Thymus (tissue), 14 donors: Measurements from ENCODE around the gene TREML2. TPM values are rescaled to one million over a fixed set of nuclear protein-coding genes. Genes with fewer than 3 reads are reported as not detected.
"Not testable (repeated sequence)": the region's sequence is repeated elsewhere in the genome, so short reads cannot be mapped to it uniquely, and the experiment has no call there.

Experiments
- DNase-seq, 9 donors: peaks; one replicate each; pipeline ENCODE4 v3.0.0-alpha.2; 2013; ENCODE audit warnings: low spot score in 9 of 9, low read depth in 6 of 9, missing footprints in 1 of 9
- H3K27ac ChIP-seq, 2 donors: one replicate each; pipeline ENCODE4 v1.5.1; 2013; ENCODE audit warnings: control low read depth in 1 of 2, low read depth in 1 of 2, low read length in 1 of 2, mild to moderate bottlenecking in 1 of 2, moderate library complexity in 1 of 2
- H3K27me3 ChIP-seq, 2 donors: one replicate each; pipeline ENCODE4 v1.5.1; 2013; ENCODE audit warnings: low read length in 1 of 2; ENCODE audit not compliant: control insufficient read depth in 2 of 2, insufficient read depth in 1 of 2
- H3K36me3 ChIP-seq, 2 donors: one replicate each; pipeline ENCODE4 v1.5.1; 2013; ENCODE audit warnings: low read length in 1 of 2, mild to moderate bottlenecking in 1 of 2, moderate library complexity in 1 of 2; ENCODE audit not compliant: control insufficient read depth in 2 of 2, insufficient read depth in 2 of 2
- H3K4me1 ChIP-seq, 2 donors: one replicate each; pipeline ENCODE4 v1.5.1; 2013; ENCODE audit warnings: low read length in 2 of 2; ENCODE audit not compliant: control insufficient read depth in 2 of 2, insufficient read depth in 2 of 2
- H3K4me3 ChIP-seq, 2 donors: one replicate each; pipeline ENCODE4 v1.5.1; 2013; ENCODE audit warnings: low read length in 2 of 2, control low read depth in 1 of 2, mild to moderate bottlenecking in 1 of 2
- H3K9me3 ChIP-seq, 2 donors: one replicate each; pipeline ENCODE4 v1.5.1; 2013; ENCODE audit warnings: low read length in 1 of 2, mild to moderate bottlenecking in 1 of 2; ENCODE audit not compliant: control insufficient read depth in 2 of 2, insufficient read depth in 1 of 2
- WGBS: extraction: QIAGEN DNeasy Blood & Tissue Kit; methylation state at CpG from one replicate; pipeline ENCODE4 v1.1.7; 2013; 5-methylcytosine and 5-hydroxymethylcytosine counted together
- long read RNA-seq, 10 donors: transcript quantifications; one replicate each; lab custom pipeline, GENCODE V29; 2026
- polyA plus RNA-seq: library from polyadenylated mRNA; stranded (reverse); fragments of 200-250 nt; gene quantifications from one replicate; pipeline ENCODE4 v1.2.3, GENCODE V29; 2013
- total RNA-seq: library from RNA; stranded (reverse); fragments of 120-200 nt; gene quantifications from one replicate; pipeline ENCODE4 v1.2.4, GENCODE V29; 2013
- donor health status: healthy.

TREML2 gene, protein sequence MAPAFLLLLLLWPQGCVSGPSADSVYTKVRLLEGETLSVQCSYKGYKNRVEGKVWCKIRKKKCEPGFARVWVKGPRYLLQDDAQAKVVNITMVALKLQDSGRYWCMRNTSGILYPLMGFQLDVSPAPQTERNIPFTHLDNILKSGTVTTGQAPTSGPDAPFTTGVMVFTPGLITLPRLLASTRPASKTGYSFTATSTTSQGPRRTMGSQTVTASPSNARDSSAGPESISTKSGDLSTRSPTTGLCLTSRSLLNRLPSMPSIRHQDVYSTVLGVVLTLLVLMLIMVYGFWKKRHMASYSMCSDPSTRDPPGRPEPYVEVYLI
- total RNA-seq (11.1 TPM), polyA plus RNA-seq (1.3 TPM)
- long read RNA-seq, donor 1, result 0 reads
- long read RNA-seq, donor 2, result 0 reads
- long read RNA-seq, donor 3, partial matches to known transcripts, result 6 of 6 reads
- long read RNA-seq, donor 3, other reads (novel, unspliced or antisense), result 0 of 6 reads
- long read RNA-seq, donor 4, partial matches to known transcripts, result 0 of 1 reads
- long read RNA-seq, donor 4, other reads (novel, unspliced or antisense), result 0 of 1 reads
- long read RNA-seq, donor 5, partial matches to known transcripts, result 0 of 2 reads
- long read RNA-seq, donor 5, other reads (novel, unspliced or antisense), result 0 of 2 reads
- long read RNA-seq, donor 6, partial matches to known transcripts, result 0 of 3 reads
- long read RNA-seq, donor 6, other reads (novel, unspliced or antisense), result 0 of 3 reads
- long read RNA-seq, donor 7, partial matches to known transcripts, result 0 of 1 reads
- long read RNA-seq, donor 7, other reads (novel, unspliced or antisense), result 0 of 1 reads
- long read RNA-seq, donor 8, result 0 reads
- long read RNA-seq, donor 9, partial matches to known transcripts, result 0 of 1 reads
- long read RNA-seq, donor 9, other reads (novel, unspliced or antisense), result 0 of 1 reads
- long read RNA-seq, donor 10, partial matches to known transcripts, result 0 of 2 reads
- long read RNA-seq, donor 10, other reads (novel, unspliced or antisense), result 0 of 2 reads

DNA sequence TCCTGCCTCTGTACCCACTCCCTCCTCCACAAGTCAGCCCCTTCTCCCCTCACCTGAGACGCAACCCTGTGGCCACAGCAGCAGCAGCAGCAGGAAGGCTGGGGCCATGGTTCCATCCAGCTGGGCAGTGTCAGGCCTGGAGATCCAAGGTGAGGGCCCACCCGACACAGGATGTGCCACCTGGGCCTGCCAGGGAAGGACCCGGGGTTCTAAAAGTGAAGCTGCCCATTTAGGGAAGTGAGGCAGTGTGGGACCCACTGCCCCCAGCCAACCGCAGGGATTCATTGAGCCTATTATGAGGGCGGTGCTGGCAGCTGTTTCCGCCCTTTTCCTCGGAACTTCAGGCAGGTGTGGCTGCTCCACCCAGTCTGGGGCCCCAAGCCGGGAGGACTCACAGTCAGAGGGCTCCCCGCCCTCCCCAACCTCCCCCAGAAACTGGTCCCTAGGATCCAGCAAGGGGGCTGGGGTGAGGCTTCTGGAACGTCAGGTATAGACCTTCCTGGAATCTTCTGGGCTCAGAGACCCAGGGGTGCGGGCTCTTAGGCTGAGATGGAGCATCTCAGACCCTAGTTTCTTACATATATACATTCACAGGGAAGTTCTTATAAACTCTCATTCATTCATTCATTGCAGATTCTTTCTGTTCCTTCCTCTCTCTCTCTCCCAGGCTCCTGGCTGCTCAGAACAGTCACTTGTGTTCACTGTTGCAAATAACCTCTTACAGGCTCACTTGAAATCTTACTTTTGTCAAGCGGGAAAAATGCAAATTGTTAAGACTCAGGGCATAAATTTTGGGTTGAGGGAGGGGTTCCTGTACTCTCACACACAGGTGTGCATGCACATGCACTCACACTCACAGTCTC lies at the start of gene TREML2:
Gene TREML2 (minus strand): TSS at position 249 of the 863 bp plus-strand sequence. CDS start 141 bp downstream, at position 108.
- H3K9me3 ChIP-seq, result no peaks in the 10 kb centered on the region
- peaks cover 0 to 3% of the 10 kb centered on the region in 2 donors for H3K36me3 ChIP-seq
- no peaks in the 10 kb centered on the region for H3K27me3 ChIP-seq
- peak; percentile 13 to 73 (median 45) for DNase-seq
- 7% methylated on average over 12 of the region's 12 CpGs for WGBS
- peak within 1 kb of the TSS; percentile 21 to 34 for H3K4me3 ChIP-seq
- peak within 1 kb of the TSS; percentile 92 to 99 for H3K27ac ChIP-seq
- H3K4me1 ChIP-seq, result peaks cover 25 to 44% of the 10 kb centered on the region in 2 donors

DNA sequence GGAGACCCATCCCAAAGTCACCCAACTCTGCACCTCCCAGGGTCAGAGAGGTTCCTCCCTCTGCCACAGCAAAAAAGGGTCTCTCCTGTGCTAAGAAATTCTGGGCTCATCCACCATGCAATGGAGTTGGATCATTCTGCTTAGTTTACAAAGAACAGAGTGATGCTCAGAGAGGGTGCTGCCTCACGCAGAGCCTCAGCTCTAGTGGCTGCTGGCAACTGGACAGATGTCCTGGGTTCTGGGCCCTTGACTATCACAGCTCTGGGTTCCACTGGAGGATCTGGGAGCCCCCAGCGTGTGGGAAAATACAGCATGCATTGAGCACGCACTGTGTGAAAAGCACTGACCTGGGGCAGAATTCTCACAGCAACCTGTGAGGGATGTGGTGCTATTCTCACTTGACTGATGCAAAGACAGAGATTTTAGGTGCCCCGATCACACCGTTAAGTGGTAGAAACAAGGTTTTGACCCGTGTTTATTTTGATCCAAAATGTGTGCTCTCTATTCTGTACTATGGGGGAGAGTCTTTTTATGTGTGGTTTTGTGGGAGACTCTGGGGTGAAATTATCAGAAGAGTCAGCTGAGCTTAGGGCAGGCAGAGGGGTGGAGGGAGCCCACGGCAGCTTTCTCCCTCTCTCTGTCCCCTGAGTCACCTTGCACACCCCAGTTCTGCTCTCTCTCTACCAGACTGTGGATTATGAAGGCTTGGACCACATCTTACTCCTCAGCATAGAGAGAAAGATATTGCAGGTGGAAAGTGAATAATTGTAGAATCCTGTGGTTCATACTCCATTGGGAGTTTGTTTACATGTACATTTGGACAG lies 47.1 kb upstream of the TREML2 start:
- H3K36me3 ChIP-seq, result no peaks in the 10 kb centered on the region
- H3K27ac ChIP-seq, result peak overlapping the region in 1 of 2 donors; percentile 26
- H3K9me3 ChIP-seq, result peaks cover 0 to 5% of the 10 kb centered on the region in 2 donors
- no peak for DNase-seq
- H3K4me3 ChIP-seq, result no peak overlapping the region
- no peaks in the 10 kb centered on the region for H3K27me3 ChIP-seq
- H3K4me1 ChIP-seq, result peaks cover 11 to 14% of the 10 kb centered on the region in 2 donors
- 79% methylated on average over 7 of the region's 7 CpGs for WGBS

DNA sequence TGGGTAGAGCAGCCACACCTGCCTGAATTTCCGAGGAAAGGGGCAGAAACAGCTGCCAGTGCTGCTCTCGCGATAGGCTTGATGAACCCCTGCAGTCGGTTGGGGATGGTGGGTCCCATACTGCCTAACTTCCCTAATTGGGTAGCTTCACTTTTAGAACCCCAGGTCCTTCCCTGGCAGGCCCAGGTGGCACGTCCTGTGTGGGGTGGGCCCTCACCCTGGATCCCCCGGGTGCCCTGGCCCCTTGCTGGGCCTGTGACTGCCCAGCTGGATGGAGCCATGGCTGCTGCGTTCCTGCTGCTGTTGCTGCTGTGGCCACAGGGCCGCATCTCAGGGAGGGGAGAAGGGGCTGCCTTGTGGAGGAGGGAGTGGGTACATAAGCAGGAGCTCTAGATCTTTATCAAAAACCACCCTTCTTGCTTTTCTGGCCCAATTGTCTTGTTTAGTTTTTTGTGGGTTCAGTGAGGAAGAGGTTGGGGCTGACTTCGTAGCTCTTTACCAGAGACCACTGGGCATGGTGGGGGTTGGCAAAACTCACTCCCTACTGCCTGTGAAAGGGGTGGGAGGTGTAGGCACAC lies 46.4 kb upstream of the TREML2 start:
- Histone ChIP-seq H3K36me3 (no peaks in the 10 kb centered on the region), H3K27me3 (no peaks in the 10 kb centered on the region), H3K27ac (peak overlapping the region in 1 of 2 donors; percentile 26), H3K4me3 (no peak overlapping the region), H3K4me1 (peaks cover 11 to 14% of the 10 kb centered on the region in 2 donors), H3K9me3 (peaks cover 0 to 5% of the 10 kb centered on the region in 2 donors)
- WGBS, result 9% methylated on average over 9 of the region's 9 CpGs
- DNase-seq, result peak in 2 of 9 donors; percentile 10 to 38

DNA sequence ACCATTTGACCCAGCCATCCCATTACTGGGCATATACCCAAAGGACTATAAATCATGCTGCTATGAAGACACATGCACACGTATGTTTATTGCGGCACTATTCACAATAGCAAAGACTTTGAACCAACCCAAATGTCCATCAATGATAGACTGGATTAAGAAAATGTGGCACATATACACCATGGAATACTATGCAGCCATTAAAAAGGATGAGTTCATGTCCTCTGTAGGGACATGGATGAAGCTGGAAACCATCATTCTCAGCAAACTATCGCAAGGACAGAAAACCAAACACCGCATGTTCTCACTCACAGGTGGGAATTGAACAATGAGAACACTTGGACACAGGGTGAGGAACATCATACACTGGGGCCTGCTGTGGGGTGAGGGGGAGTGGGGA lies 45.6 kb upstream of the TREML2 start:
- H3K9me3 ChIP-seq, H3K4me3 ChIP-seq, H3K27ac ChIP-seq, DNase-seq, H3K36me3 ChIP-seq, H3K27me3 ChIP-seq: not testable (repeated sequence)
- over 99% methylated on average over 4 of the region's 4 CpGs for WGBS
- peaks cover 11 to 14% of the 10 kb centered on the region in 2 donors for H3K4me1 ChIP-seq

DNA sequence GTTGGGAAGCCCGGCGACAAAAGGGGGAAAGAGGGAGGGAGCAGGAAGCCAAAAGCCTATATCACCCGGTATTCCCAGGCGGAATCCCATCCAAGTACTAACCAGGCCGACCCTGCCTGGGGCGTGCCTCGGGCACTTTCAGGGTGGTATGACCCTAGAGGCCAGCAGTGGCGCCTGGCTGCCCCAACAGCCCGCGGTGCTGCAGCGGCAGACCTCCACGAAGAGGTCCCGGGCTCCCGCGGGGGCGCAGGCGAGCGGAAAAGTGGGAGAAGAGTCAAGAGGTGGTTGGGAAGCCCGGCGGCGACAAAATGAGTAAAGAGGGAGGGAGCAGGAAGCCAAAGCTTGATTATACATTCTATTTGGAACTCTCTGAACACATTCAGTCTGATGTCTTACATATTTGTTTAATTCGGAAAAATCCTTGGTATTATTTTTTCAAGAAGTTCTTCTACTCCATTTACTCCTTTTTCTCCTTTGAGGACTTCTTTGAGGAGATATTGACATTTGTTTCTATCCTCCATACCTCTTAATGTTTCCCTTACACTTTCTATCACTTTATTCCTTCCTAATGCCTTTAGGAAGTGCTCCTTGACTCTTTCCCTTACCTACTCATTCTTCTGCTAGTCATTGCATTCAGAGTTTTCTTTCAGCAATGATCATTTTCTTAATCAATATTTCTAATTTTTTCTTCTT lies 38.7 kb upstream of the TREML2 start:
- Histone ChIP-seq H3K36me3 (no peaks in the 10 kb centered on the region), H3K27ac (no peak overlapping the region), H3K4me1 (no peaks in the 10 kb centered on the region), H3K27me3 (peaks cover 0 to 6% of the 10 kb centered on the region in 2 donors), H3K4me3 (no peak overlapping the region), H3K9me3 (no peaks in the 10 kb centered on the region)
- 85% methylated on average over 22 of the region's 22 CpGs for WGBS
- no peak for DNase-seq

DNA sequence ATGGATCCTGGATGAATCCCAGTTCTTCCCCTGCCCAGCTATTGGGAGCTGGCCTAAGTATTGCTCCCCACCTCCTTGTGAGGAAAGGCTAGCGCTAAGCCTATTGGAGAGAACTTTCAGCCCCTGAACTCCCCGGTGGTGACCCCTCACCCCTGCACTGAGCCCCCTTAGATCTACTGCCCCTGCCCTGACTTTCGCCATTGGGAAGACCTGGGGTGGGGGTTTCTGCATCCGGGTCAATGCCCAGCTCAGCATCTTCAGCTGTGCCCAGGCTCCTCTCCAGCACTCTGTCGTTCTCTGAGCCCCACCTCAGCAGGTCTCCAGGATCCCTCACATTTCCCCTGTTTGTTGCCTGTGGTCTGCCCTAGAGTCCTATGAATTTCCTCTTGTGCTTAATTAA lies 36.2 kb upstream of the TREML2 start:
- no peak overlapping the region for H3K4me3 ChIP-seq

DNA sequence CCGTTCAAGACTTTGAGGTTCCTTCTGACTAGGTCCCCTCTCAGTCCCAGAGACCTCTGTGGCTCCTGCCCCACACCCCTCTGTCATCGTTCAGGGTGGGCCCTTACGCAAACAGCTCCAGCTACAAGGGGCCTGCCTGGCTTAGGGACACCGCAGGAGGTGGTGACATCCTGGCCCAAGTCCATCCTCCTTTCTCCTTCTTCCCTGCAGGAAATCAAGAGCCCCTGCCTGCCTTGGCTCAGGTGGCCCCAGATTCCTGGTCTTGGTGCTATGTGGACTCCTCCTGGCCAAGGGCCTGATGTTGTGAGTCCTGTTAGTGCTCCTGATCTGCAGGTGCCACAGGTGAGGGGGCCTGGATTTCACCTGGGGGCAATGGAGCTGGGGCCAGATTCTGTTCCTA lies 35.3 kb upstream of the TREML2 start:
- H3K36me3 ChIP-seq, result no peaks in the 10 kb centered on the region
- H3K9me3 ChIP-seq, result no peaks in the 10 kb centered on the region
- WGBS, result 96% methylated on average over 4 of the region's 4 CpGs
- H3K27me3 ChIP-seq, result peaks cover 0 to 6% of the 10 kb centered on the region in 2 donors
- no peak overlapping the region for H3K4me3 ChIP-seq
- H3K4me1 ChIP-seq, result no peaks in the 10 kb centered on the region
- H3K27ac ChIP-seq, result no peak overlapping the region
- DNase-seq, result no peak

More for the DNA sequence above, 36.2 kb upstream of the TREML2 start:
- DNase-seq, result no peak
- Histone ChIP-seq H3K9me3 (no peaks in the 10 kb centered on the region), H3K36me3 (no peaks in the 10 kb centered on the region), H3K27me3 (peaks cover 0 to 6% of the 10 kb centered on the region in 2 donors), H3K27ac (no peak overlapping the region), H3K4me1 (no peaks in the 10 kb centered on the region)
- WGBS, result 87% methylated on average over 5 of the region's 5 CpGs
